Panc1 (cell line): ENCODE data around the gene GMPR2.

Source experiments
- CTCF ChIP-seq: fragments of 450-650 bp; IDR thresholded peaks from 2 replicates; pipeline ENCODE4 v1.5.1; 2017; ENCODE audit warnings: mild to moderate bottlenecking
- POLR2AphosphoS5 ChIP-seq: IDR thresholded peaks from 2 replicates; pipeline ENCODE4 v1.6.1; 2012; ENCODE audit warnings: mild to moderate bottlenecking, low read depth, low read length, moderate library complexity
- REST ChIP-seq, 2 experiments: IDR thresholded peaks; 2 replicates each; pipeline ENCODE4 v1.6.1; 2011 to 2012; ENCODE audit warnings: low read depth in 2 of 2, control low read depth in 1 of 2, low read length in 1 of 2, mild to moderate bottlenecking in 1 of 2, moderate library complexity in 1 of 2; ENCODE audit not compliant: insufficient read depth in 1 of 2
- SIN3A ChIP-seq: IDR thresholded peaks from 2 replicates; pipeline ENCODE4 v1.6.1; 2012; ENCODE audit warnings: low read depth, mild to moderate bottlenecking, low read length, moderate library complexity, borderline replicate concordance; ENCODE audit not compliant: insufficient read depth
- TCF7L2 ChIP-seq: IDR thresholded peaks from 2 replicates; pipeline ENCODE4 v1.6.1; 2011; ENCODE audit warnings: mild to moderate bottlenecking, low read depth, low read length, inconsistent platforms

- no peak for TF ChIP-seq CTCF
- no peak for TF ChIP-seq SIN3A
- no peak for TF ChIP-seq REST (IDR thresholded peaks at IDR 0.05; ENCODE audit: insufficient read depth in 1 of 2, low read depth in 2 of 2, low read length in 1 of 2)
- no peak for TF ChIP-seq POLR2AphosphoS5
- TF ChIP-seq TCF7L2, result no peak
Measured at GRCh38 chr14:24277071-24277470, 44.3 kb downstream of the GMPR2 start.
